Erythroblast (primary cell): ENCODE results near the gene CADPS2.

Experiments used
- DNase-seq, 2 experiments: peaks; one replicate each; lab custom pipeline; 2025; lab: John Stamatoyannopoulos, UW
- GATA1 ChIP-seq: IDR thresholded peaks from 2 replicates; pipeline ENCODE4 v1.6.1; 2011; ENCODE audit warnings: low read depth, mild to moderate bottlenecking, control low read depth, low read length, moderate library complexity
- POLR2A ChIP-seq: IDR thresholded peaks from 2 replicates; pipeline ENCODE4 v1.6.1; 2011; ENCODE audit warnings: mild to moderate bottlenecking, low read length

CADPS2 gene

DNA sequence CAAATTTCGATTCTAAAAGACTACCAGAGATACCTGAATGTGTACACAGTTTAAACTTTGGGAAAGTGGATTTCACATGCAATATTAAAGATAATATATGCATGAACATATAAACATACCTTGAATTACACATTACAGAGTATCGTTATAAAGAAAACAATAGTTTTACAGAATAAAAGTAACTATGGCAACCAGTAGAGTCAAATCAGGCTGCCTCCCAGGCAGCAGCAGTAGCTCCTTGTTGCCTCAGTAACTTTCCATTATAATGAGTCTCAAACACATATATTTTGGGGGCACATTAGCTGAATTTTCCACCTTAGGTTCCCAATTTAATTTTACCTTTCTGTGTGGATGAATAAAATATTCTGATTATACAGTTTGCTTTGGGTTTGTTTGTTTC lies 417.3 kb downstream of the CADPS2 start:
- DNase-seq = no peak
- no peak for TF ChIP-seq POLR2A
- no peak for TF ChIP-seq GATA1

DNA sequence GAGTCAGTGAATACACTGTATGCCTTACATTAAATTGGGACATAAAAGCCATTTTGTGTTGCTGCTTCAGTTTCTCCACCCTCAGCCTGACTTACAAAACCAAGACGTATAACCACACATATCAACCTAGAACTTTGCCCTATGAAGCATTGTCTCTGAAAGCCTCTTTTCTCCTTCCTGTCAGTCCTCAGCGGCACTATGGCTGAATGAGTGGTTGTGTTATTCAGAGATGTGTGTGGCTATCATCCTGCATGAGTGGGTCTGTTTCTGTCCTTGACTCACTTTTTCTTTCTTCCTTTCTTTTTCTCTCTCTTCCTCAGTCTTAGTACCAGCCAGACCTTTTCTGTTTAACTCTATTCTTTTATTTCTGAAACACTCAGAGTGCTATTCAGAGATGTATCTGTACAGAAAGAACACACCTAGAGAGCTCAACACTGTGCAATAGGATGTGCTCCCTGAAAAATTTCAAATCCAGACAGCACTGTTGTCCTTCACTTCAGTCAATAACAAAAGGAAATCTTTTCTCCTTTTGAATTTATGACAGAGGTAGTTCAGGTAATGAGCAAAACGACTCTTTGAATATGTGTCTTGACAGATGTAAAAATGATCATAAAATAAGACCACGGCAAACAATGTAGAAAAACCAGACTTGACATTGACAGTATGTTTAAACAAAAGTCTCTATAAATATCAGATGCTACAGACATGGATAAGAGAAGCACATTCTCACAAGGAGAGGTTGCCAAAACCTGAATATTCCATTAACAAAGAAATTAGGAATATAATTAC lies 418.4 kb downstream of the CADPS2 start:
- DNase-seq = no peak
- no peak for TF ChIP-seq GATA1
- TF ChIP-seq POLR2A = no peak

DNA sequence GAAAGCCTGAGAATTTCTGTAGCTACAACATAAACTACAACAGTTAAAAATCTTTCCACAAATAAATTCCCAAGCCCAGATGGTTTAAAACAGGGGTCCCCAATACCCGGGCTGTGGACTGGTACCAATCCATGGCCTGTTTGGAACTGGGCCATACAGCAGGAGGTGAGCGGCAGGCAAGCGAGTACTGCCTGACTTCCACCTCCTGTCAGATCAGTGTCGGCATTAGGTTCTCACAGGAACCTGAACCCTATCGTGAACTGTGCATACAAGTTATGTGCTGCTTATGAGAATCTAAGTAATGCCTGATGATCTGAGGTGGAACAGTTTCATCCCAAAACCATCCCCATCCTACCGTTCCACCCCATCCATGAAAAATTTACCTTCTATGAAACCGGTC lies 421.0 kb downstream of the CADPS2 start:
- TF ChIP-seq POLR2A (no peak), GATA1 (no peak)
- no peak for DNase-seq

DNA sequence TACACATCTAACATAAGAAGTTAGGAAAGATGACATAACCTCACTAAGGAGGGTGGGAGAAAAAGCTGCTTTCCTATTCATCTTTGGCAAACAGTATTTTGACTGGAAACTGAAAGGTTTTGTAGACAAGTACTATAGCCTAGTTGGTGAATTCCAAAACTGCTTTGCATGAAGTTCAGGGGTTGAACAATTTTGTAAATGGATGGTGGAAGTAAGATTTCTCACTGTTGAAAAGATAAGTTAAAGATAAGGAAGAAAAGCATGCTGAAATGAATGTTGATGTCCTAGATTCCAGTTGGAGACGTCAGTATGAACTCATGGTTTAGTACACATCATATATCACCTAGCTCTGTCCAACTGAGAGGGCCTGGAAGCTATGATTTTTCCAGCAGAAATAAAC lies 422.6 kb downstream of the CADPS2 start:
- no peak for DNase-seq
- TF ChIP-seq GATA1 (no peak), POLR2A (no peak)

DNA sequence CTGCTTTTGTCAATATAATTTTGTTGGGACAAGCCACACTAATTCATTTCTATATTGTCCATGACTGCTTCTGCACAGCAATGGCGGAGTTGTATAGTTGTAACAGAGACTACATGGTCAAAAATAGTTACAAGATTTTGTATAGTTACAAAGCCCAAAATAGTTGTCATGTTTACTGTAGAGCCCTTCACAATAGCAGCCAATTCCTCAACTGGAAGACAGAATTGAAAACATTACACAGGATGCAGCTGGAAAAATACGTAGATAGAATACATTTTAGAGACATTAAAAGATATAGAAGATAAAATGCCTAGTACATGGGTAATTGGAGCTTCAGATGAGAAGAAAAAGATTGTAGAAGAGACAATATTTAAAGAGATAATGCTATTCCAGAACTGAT lies 425.3 kb downstream of the CADPS2 start:
- no peak for DNase-seq
- TF ChIP-seq POLR2A (no peak), GATA1 (no peak)

DNA sequence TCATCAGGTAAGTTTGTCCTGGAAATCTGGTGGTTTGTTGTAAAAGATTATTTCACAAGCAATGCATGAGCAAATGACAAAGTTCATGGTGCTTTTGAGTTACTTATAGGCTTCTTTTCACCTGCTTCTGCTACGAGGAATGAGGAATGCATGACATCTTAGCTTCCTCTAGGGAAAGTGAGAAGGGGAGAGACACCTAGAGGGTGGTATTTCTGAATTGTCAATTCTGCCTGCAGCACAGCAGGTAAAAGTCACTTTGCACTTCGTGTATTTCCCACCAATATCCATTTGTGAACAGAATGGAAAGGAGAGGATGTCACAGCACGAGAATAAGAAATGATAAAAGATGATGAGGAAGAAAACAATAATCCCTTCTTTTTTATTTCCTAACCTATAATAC lies 428.3 kb downstream of the CADPS2 start:
- no peak for DNase-seq
- no peak for TF ChIP-seq POLR2A
- TF ChIP-seq GATA1 = no peak

DNA sequence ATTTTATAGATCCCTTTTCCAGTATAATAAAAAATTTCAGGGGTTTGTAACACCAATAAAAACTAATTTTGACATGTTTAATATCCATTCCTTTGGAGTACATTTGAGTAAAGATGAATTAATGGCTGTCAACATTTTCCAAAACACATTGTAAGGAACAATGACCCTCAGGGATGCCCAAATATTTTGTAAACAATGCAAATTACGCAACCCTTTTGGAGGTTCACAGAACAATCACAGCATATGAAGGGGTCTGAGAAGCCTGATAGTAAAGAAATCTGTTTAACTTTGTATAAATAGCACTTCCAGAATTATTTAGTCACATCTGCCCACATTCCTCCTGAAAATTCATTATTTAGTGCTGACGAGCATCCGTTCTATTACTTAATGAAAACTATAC lies 428.9 kb downstream of the CADPS2 start:
- TF ChIP-seq GATA1 = no peak
- TF ChIP-seq POLR2A = no peak
- DNase-seq = no peak

DNA sequence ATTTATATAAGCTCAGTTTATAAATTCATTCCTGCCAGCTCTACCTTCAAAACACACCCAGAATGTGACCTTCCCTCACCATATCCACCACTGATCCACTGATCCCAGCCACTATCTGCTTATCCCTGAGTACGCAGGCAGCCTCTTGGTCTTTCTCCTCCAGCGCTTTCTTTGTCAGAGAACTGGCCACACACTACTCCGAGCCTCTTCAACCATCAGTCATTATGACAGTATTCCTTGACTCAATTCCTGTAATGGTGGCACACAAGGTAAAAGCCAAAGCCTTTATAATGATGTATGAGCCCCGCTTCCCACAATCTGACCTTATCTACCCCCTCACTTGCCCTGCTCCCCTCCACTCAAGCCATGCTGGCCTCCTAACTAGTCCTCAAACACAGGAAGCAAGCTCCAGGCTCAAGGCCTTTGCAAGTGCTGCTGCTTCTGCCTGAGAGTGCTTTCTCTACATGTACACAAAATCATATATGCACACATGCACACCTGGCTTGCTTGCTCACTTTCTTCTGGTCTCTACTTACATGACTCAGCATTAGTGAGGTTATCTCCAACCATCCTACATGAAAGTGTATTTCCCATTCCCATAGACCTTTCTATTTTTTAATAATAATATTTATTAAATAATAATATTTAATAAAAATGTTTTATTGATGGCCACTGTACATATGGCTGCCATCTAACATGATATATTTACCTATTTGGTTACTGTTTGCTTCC lies 431.3 kb downstream of the CADPS2 start:
- no peak for DNase-seq
- no peak for TF ChIP-seq GATA1
- TF ChIP-seq POLR2A = no peak

DNA sequence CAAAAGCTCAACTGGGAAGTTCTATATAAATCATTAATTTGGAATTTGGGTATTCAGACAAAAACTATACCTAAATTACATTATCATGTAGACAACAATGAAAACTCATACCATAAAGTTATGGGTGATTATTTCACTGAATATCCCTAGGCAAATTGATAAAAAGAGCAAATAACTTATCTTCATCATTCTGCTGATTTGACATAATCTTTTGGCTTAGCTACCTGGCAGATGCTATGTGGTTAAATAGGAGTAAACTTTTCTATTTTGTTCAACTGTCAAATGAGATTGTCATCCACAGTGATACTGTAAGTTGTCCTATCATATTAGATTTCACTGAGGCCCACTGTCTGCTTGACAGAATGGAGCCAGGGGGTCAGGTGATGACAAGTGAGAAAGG lies 432.8 kb downstream of the CADPS2 start:
- no peak for TF ChIP-seq GATA1
- no peak for TF ChIP-seq POLR2A
- no peak for DNase-seq

DNA sequence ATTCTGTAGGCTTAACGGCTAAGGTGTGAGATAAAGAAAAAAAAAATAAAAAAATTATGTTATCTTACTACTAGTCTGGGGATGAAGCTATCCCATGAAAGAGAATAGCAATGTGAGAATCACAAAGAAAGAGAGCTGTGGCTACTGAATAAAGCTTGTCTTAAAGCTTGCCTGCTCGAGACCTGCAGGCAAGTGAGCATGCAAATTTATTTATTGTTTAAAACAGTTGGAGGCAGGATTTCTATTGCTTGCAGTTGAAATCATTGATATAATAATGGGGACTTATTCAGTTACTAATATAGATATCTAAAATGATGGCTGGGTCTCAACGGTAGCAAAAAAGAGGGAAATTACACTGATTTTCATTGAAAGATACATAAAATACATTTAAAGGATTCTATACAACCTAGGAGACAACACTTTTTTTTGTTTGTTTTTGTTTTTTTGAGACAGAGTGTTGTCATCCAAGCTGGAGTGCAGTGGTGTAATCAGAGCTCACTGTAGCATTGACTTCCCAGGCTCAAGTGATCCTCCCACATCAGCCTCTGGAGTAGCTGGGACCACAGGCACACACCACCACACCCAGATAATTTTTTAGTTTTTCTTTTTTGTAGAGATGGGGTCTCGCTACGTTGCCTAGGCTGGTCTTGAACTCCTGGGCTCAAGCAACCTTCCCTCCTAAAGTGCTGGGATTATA lies 437.2 kb downstream of the CADPS2 start:
- no peak for DNase-seq
- no peak for TF ChIP-seq POLR2A
- TF ChIP-seq GATA1 = no peak

DNA sequence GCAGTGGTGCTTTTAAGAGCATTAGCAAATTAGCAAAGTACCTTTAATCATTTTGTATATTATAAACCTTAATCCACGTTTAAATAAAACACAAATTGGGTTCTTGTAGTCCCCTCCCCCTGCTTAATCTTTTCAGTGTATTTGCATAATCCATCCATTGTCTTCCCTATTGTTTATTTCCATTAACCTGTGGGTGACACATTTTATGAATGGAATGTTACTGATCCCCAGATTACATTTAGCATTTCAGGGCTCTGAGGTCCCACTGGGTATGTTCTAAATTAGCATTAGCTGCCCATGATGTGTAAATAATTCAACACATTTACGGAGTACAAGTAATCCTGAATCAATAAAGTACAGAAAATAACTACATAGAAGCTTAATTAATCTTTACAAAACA lies 443.3 kb downstream of the CADPS2 start:
- DNase-seq = no peak
- TF ChIP-seq POLR2A (no peak), GATA1 (no peak)

DNA sequence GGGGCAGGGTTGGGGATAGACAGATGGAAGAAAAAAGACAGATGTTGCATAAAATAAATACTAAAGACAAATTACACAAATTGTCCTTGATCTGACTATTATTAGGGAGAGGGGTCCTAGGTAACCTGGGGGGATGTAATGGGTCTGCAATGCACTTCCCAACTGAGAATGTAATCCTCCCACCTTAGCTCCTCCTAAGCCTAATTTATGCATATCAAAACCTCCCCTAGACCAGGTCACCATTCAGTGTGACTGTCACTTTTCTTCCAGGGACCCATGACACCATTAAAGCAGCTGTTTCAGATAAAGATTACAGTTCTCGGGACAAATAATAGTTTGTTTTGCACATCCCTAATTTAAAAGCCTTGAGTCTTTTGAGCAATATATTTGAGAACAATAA lies 447.8 kb downstream of the CADPS2 start:
- TF ChIP-seq GATA1 = no peak

DNA sequence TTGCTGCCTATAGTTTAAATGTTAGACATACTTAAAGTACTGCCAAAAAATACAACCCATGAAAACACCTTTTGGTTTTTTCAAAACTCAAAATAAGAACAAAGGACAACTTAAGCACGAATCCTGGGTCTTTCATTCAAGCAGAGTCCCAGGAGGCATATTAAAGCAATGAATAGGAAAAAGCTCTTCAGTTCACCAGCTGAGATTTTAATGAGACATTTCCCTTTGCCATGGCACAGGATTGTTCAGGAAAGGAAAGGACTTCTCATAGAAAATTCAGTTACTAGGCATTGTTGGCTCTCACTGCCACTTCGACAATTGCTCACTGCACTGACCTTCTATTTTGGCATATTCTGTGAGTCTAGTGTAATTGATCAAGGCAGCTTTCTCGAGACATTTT lies 448.3 kb downstream of the CADPS2 start:
- TF ChIP-seq POLR2A (no peak), GATA1 (no peak)
- DNase-seq = no peak

More for the DNA sequence above, 447.8 kb downstream of the CADPS2 start:
- DNase-seq = no peak

DNA sequence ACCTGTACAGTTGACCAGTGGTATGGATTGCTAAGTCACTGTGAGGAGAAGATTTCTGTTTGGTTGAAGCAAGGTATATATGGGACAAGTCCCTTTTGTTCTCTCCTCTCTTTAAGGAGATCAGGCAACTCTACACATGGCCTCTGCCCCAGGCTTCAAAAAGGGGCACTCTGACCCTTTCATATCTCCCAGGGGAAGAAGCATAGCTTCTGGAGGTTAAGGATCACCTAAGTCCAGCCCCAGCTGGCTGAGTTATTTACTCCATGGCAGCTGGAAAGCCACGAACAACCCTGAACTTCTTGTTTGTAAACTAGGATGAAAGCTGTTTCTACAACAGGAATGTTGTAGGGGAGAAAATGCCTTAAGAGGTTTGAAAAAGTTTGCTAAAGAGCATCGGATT lies 452.5 kb downstream of the CADPS2 start:
- TF ChIP-seq POLR2A (no peak), GATA1 (no peak)
- DNase-seq = no peak

DNA sequence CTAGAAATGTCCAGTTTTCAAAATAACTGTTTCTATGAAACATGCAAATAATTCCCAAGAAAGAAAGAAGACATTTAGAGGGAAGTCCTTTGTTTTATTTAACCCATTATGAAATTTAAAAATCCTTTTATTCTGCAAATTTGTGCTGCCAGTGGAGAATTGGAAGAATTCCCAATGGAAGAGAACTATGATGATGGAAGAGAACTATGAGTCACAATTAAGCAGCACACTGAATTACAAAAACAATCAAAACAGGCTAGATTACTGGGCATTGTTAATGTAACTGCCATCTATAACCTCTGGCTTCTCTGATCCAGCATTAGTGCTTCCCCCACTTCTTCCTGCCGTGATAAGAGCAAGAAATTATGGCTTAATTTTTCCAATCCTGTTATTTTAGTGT lies 455.6 kb downstream of the CADPS2 start:
- DNase-seq = no peak
- TF ChIP-seq POLR2A (no peak), GATA1 (no peak)
